ENCODE data around the gene NTHL1. TPM values are rescaled to one million over a fixed set of nuclear protein-coding genes. Genes with fewer than 3 reads are reported as not detected.

The NTHL1 gene
- total and polyA plus RNA-seq, 2 of the 13 experiments (the other 11 are each of a cell fraction or from before 2014, with no cell fraction given) = 47.5 to 64.9 TPM

GRCh38 chr16:2042171-2042985 lies 5.3 kb downstream of the NTHL1 start:
- WGBS (ENCODE audit: low lambda C conversion rate) = 92% methylated on average over 11 of the region's 22 CpGs
- H3K9ac ChIP-seq (ENCODE audit: insufficient read depth, low read depth, low read length) = no peak overlapping the region
- peaks cover 63% of the 10 kb centered on the region for H3K4me1 ChIP-seq (ENCODE audit: insufficient read depth, low read length)

More at GRCh38 chr16:2042171-2042985, 5.3 kb downstream of the NTHL1 start:
- no peaks in the 10 kb centered on the region for H4K20me1 ChIP-seq (ENCODE audit: insufficient read depth, low read length)
- no TSS peak for BruUV-seq (replicated peaks)
- POLR2A ChIA-PET = no interaction called here
- no peak overlapping the region for H3K4me2 ChIP-seq (ENCODE audit: low read depth, low read length)
- no peaks in the 10 kb centered on the region; a peak in 1 of 5 replicates for H3K27me3 ChIP-seq (ENCODE audit: control insufficient read depth in 1 of 2, insufficient read depth in 2 of 2, low read length in 2 of 2)
- no peaks in the 10 kb centered on the region for H3K9me3 ChIP-seq (ENCODE audit: low read length)
- TF ChIP-seq BCL6 (CRISPR knock-in tag; IDR thresholded peaks at IDR 0.05) (no peak), MIXL1 (CRISPR knock-in tag; IDR thresholded peaks at IDR 0.05) (no peak), ZNF281 (CRISPR knock-in tag; IDR thresholded peaks at IDR 0.05; ENCODE audit: borderline replicate concordance) (no peak), ZNF484 (CRISPR knock-in tag; IDR thresholded peaks at IDR 0.05; ENCODE audit: borderline replicate concordance, low read depth) (no peak), TEAD3 (CRISPR knock-in tag; optimal IDR thresholded peaks at IDR 0.05; ENCODE audit: borderline replicate concordance) (no peak), RBFOX2 (IDR thresholded peaks at IDR 0.05; ENCODE audit: low read depth, low read length) (peak; percentile 43; the same call in 1 of the 2 replicates), AGO2 (optimal IDR thresholded peaks at IDR 0.05; ENCODE audit: low read depth, low read length) (peak; percentile 73), ATF3 (CRISPR knock-in tag; IDR thresholded peaks at IDR 0.05) (no peak), GZF1 (CRISPR knock-in tag; IDR thresholded peaks at IDR 0.05) (no peak), HNRNPK (IDR thresholded peaks at IDR 0.05; ENCODE audit: low read depth, low read length, poor library complexity, severe bottlenecking) (no peak)
- CTCF ChIA-PET (ENCODE audit: low intra/inter-chr PET ratio, low total read pairs) = no interaction called here
- H3K79me2 ChIP-seq (ENCODE audit: insufficient read depth, low read length) = peaks cover 11% of the 10 kb centered on the region
- DNase-seq (ENCODE audit: low spot score) = no peak
- no peak overlapping the region for H2AFZ ChIP-seq (ENCODE audit: low read length)
- no peak overlapping the region for H3K27ac ChIP-seq (ENCODE audit: extremely low read length, insufficient read depth, low read length)
- H3K4me3 ChIP-seq (replicated peaks in 1 of 3; ENCODE audit: insufficient read depth in 1 of 3, low read depth in 2 of 3, low read length in 3 of 3) = no peak overlapping the region
- ATAC-seq = no peak
- H3K36me3 ChIP-seq (replicated peaks in 1 of 2; ENCODE audit: control insufficient read depth in 1 of 2, insufficient read depth in 2 of 2, low read length in 2 of 2) = peaks cover under 1 to 1% of the 10 kb centered on the region in 2 experiments; a peak in 4 of 5 replicates
- intact Hi-C loops (cut with micrococcal nuclease; ENCODE audit: unreplicated experiment) (no loop called here), in situ Hi-C loops (cut with HindIII; ENCODE audit: extremely low pct_ligation_motif_present, low pct_unique_long_range_greater_than_20kb) (no loop called here)
- FAIRE-seq = no peak
